Astrocyte of the cerebellum (primary cell): Measurements from ENCODE around the gene SMARCAL1.

Source experiments
- DNase-seq: peaks from one replicate; pipeline ENCODE4 v3.0.0-alpha.2; 2011; ENCODE audit warnings: low read depth
- H3K4me3 ChIP-seq: 2 replicates; pipeline ENCODE4 v1.5.1; 2011; ENCODE audit warnings: mild to moderate bottlenecking, low read depth, low read length, moderate library complexity
- in situ Hi-C: cut with HindIII; loops from 2 replicates; pipeline ENCODE4 v1.10.0; 2017; ENCODE audit warnings: low sequenced_read_pairs
- TF ChIP-seq, protein P1 (sequence below): IDR thresholded peaks from 2 replicates; pipeline ENCODE4 v1.5.1; 2012; ENCODE audit warnings: low read length, low read depth, moderate library complexity, mild to moderate bottlenecking; ENCODE audit errors: missing control alignments

SMARCAL1 gene

GRCh38 chr2:216416571-216417307 is 4.5 kb downstream of the SMARCAL1 start:
- no peak overlapping the region for H3K4me3 ChIP-seq
- in situ Hi-C loops, result no loop called here
- DNase-seq, result no peak
- TF ChIP-seq, protein P1, sequence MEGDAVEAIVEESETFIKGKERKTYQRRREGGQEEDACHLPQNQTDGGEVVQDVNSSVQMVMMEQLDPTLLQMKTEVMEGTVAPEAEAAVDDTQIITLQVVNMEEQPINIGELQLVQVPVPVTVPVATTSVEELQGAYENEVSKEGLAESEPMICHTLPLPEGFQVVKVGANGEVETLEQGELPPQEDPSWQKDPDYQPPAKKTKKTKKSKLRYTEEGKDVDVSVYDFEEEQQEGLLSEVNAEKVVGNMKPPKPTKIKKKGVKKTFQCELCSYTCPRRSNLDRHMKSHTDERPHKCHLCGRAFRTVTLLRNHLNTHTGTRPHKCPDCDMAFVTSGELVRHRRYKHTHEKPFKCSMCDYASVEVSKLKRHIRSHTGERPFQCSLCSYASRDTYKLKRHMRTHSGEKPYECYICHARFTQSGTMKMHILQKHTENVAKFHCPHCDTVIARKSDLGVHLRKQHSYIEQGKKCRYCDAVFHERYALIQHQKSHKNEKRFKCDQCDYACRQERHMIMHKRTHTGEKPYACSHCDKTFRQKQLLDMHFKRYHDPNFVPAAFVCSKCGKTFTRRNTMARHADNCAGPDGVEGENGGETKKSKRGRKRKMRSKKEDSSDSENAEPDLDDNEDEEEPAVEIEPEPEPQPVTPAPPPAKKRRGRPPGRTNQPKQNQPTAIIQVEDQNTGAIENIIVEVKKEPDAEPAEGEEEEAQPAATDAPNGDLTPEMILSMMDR, result no peak

GRCh38 chr2:216418981-216419380 is 6.7 kb downstream of the SMARCAL1 start:
- TF ChIP-seq, protein P1, result no peak
- in situ Hi-C loops, result no loop called here
- DNase-seq, result no peak
- no peak overlapping the region for H3K4me3 ChIP-seq

- in situ Hi-C loops, result no loop called here
- no peak overlapping the region for H3K4me3 ChIP-seq
- TF ChIP-seq, protein P1, result no peak
- DNase-seq, result no peak
Observed at GRCh38 chr2:216420367-216421101, 8.2 kb downstream of the SMARCAL1 start.

GRCh38 chr2:216423071-216423470 is 10.8 kb downstream of the SMARCAL1 start:
- TF ChIP-seq, protein P1, result no peak
- DNase-seq, result no peak
- no peak overlapping the region for H3K4me3 ChIP-seq
- in situ Hi-C loops, result no loop called here

DNA sequence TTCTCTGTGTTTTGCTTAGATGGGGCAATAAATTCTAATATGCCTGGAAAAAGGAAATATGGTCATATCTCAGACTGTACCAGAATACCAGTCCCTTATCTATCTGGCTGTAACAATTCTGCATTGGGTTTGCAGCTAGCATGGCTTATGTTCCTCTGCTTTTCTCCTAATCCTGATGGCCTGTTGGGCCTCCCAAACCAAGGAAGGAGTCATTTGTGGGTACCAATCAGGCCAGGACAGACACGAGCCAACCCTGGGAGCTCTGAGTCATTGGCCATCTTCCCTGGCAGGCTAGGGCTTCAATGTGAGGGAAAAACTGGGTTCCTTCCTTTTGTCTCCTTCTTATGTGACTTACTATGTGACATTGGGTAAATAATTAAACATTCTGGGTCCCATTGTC is 12.0 kb downstream of the SMARCAL1 start:
- no peak for DNase-seq
- in situ Hi-C loops, result no loop called here
- TF ChIP-seq, protein P1, result no peak
- H3K4me3 ChIP-seq, result no peak overlapping the region

DNA sequence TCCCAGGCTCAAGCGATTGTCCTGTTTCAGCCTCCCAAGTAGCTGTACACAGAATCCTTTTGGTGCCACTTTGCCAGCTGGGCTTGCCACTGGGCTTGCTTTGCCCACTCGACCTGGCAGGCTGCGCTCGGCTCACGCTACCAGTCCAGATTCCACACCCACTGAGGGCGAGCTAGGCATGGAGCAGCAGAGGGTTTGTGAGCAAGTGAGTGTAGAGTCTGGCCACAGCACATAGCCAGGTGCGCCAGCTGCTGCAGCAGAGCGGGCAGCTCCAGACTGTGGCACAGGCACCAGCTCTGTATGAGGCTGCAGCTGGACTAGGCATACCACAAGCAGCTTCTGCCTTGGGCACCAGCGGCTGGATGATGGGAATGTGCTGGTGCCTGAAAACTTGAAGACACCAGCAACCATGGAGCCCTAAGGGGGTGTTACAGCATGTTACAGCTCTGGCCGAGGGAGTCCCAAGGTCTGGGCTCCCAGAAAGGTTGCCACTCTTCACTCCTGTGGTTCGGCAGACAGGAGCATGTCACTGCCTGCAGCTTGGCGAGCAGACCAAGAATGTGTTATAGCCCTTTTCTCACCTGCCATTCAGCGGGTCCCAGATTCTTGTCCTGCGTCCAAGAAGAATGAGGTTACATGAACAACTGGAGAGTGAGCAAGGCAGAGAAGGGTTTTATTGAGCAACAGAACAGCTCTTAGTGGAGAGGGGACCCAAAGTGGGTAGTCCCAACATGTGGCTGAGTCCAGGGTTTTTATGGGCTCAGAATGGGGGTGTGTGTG is 12.9 kb downstream of the SMARCAL1 start:
- TF ChIP-seq, protein P1, result no peak

More for the DNA sequence above, 12.9 kb downstream of the SMARCAL1 start:
- no peak overlapping the region for H3K4me3 ChIP-seq
- no peak for DNase-seq
- in situ Hi-C loops, result no loop called here
